HCT116 (cell line): ENCODE results near the gene HERC2. TPM values are rescaled to one million over a fixed set of nuclear protein-coding genes. Genes with fewer than 3 reads are reported as not detected.

Experiments
- ATAC-seq: fragments of 200-7000 bp; cut with Tn5 transposase; 2 replicates; pipeline ENCODE4 v1.9.1; 2020; ENCODE audit warnings: mild to moderate bottlenecking, moderate library complexity
- BruUV-seq: library from RNA; stranded (reverse); fragments of 400-500 nt; replicated peaks from 2 replicates; lab custom pipeline; 2021; lab: Mats Ljungman, UMichigan
- CTCF ChIA-PET: fragments of 300-600 bp; sonication (Branson Sonifier 250); formaldehyde crosslinking; loops from one replicate; lab custom pipeline; 2021; ENCODE audit warnings: antibody characterized with exemption; lab: Charles Lee
- POLR2A ChIA-PET: fragments of 300-600, 350-600 bp; sonication (Branson Sonifier 250); formaldehyde crosslinking; loops from one replicate; lab custom pipeline; 2021; ENCODE audit warnings: antibody characterized with exemption; lab: Charles Lee
- RAD21 ChIA-PET, 2 experiments: fragments of 300-600 bp; sonication (Branson Sonifier 250); formaldehyde crosslinking; loops; one replicate each; lab custom pipeline; 2023; ENCODE audit warnings: low total read pairs in 2 of 2; ENCODE audit not compliant: uncharacterized antibody in 2 of 2, unreplicated experiment in 2 of 2, low non-redundant PET in 1 of 2; lab: Charles Lee
- DNase-seq: peaks from one replicate; pipeline ENCODE4 v3.0.0-alpha.2; 2010; ENCODE audit warnings: low read depth, low spot score
- H2AFZ ChIP-seq: fragments of 200-600 bp; shearing (Covaris generic), sonication (generic); 2 replicates; pipeline ENCODE4 v1.6.1; 2017; ENCODE audit warnings: low read depth, mixed run types, mixed read lengths, antibody characterized with exemption, low read length; ENCODE audit not compliant: poor library complexity, severe bottlenecking
- H3K27ac ChIP-seq: 2 replicates; pipeline ENCODE4 v1.5.1; 2012; ENCODE audit warnings: low read depth, low read length
- H3K27me3 ChIP-seq: fragments of 200-600 bp; sonication (generic); 2 replicates; pipeline ENCODE4 v1.6.1; 2016; ENCODE audit warnings: mixed run types, low read length, mixed read lengths; ENCODE audit not compliant: insufficient read depth
- H3K36me3 ChIP-seq, 2 experiments: fragments of 200-500 bp in 1 of 2; fragments of 200-600 bp in 1 of 2; sonication (Bioruptor generic) in 1 of 2; sonication (generic) in 1 of 2; 2 replicates each; pipeline versions ENCODE4 v1.5.1 to v1.6.1; 2014 to 2016; ENCODE audit warnings: low read length in 2 of 2, inconsistent platforms in 1 of 2, mixed read lengths in 1 of 2, mixed run types in 1 of 2; ENCODE audit not compliant: insufficient read depth in 2 of 2, control insufficient read depth in 1 of 2
- H3K4me1 ChIP-seq, 2 experiments: fragments of 200-600 bp in 1 of 2; sonication (generic) in 1 of 2; 2 replicates each; pipeline versions ENCODE4 v1.5.1 to v1.6.1; 2012 to 2017; ENCODE audit warnings: low read length in 2 of 2, inconsistent platforms in 1 of 2, mild to moderate bottlenecking in 1 of 2, mixed read lengths in 1 of 2, mixed run types in 1 of 2, moderate library complexity in 1 of 2; ENCODE audit not compliant: insufficient read depth in 2 of 2, control insufficient read depth in 1 of 2
- H3K4me2 ChIP-seq: fragments of 200-600 bp; sonication (generic); 2 replicates; pipeline ENCODE4 v1.6.1; 2017; ENCODE audit warnings: mixed run types, low read length, mixed read lengths
- H3K4me3 ChIP-seq, 2 experiments: fragments of 200-600 bp in 1 of 2; sonication (generic) in 1 of 2; replicated peaks in 1 of 2; 2 replicates each; pipeline ENCODE4 v1.5.1; 2011 to 2016; ENCODE audit warnings: low read length in 2 of 2, control low read depth in 1 of 2, low read depth in 1 of 2, mild to moderate bottlenecking in 1 of 2, mixed read lengths in 1 of 2, mixed run types in 1 of 2
- H3K79me2 ChIP-seq: fragments of 200-600 bp; sonication (generic); 2 replicates; pipeline ENCODE4 v1.6.1; 2017; ENCODE audit warnings: mild to moderate bottlenecking, mixed run types, low read length, moderate library complexity, mixed read lengths; ENCODE audit not compliant: insufficient read depth
- H3K9ac ChIP-seq: fragments of 200-600 bp; sonication (generic); 2 replicates; pipeline ENCODE4 v1.6.1; 2016; ENCODE audit warnings: low read length, mixed read lengths
- H3K9me2 ChIP-seq: fragments of 200-600 bp; sonication (generic), shearing (Covaris generic); 2 replicates; pipeline ENCODE4 v1.6.1; 2017; ENCODE audit warnings: mixed run types, mild to moderate bottlenecking, moderate library complexity; ENCODE audit not compliant: insufficient read depth
- H3K9me3 ChIP-seq, 2 experiments: fragments of 200-500 bp in 1 of 2; fragments of 200-600 bp in 1 of 2; sonication (Bioruptor generic) in 1 of 2; sonication (generic) in 1 of 2; 2 replicates each; pipeline ENCODE4 v1.6.1; 2014 to 2017; ENCODE audit warnings: low read length in 2 of 2, mixed read lengths in 2 of 2, inconsistent platforms in 1 of 2, low read depth in 1 of 2, mild to moderate bottlenecking in 1 of 2, mixed run types in 1 of 2, moderate library complexity in 1 of 2; ENCODE audit not compliant: control insufficient read depth in 1 of 2, insufficient read depth in 1 of 2
- H4K20me1 ChIP-seq: fragments of 200-600 bp; sonication (generic), shearing (Covaris generic); 2 replicates; pipeline ENCODE4 v1.6.1; 2017; ENCODE audit warnings: mixed run types, mild to moderate bottlenecking, moderate library complexity; ENCODE audit not compliant: insufficient read depth
- CBX3 ChIP-seq: IDR thresholded peaks from 2 replicates; pipeline ENCODE4 v1.6.1; 2012; ENCODE audit warnings: low read depth
- CEBPB ChIP-seq: IDR thresholded peaks from 2 replicates; pipeline ENCODE4 v1.6.1; 2012; ENCODE audit warnings: low read depth
- CTCF ChIP-seq, 3 experiments: fragments of 200-600 bp in 1 of 3; sonication (generic) in 1 of 3; IDR thresholded peaks in 2 of 3; conservative IDR thresholded peaks in 1 of 3; 2 replicates each; pipeline ENCODE4 v1.5.1; 2012 to 2017; ENCODE audit warnings: low read depth in 2 of 3, low read length in 2 of 3, antibody characterized with exemption in 1 of 3, borderline replicate concordance in 1 of 3, control low read depth in 1 of 3, mild to moderate bottlenecking in 1 of 3, mixed read lengths in 1 of 3, mixed run types in 1 of 3, moderate library complexity in 1 of 3; ENCODE audit not compliant: insufficient read depth in 1 of 3
- EGR1 ChIP-seq: IDR thresholded peaks from 2 replicates; pipeline ENCODE4 v1.6.1; 2012; ENCODE audit warnings: low read depth
- FOSL1 ChIP-seq: IDR thresholded peaks from 2 replicates; pipeline ENCODE4 v1.6.1; 2012; ENCODE audit warnings: low read depth
- JUND ChIP-seq: IDR thresholded peaks from 2 replicates; pipeline ENCODE4 v1.6.1; 2012
- SIN3A ChIP-seq: IDR thresholded peaks from 2 replicates; pipeline ENCODE4 v1.6.1; 2012; ENCODE audit warnings: low read depth
- TCF7L2 ChIP-seq: IDR thresholded peaks from 2 replicates; pipeline ENCODE4 v1.7.0; 2011; ENCODE audit warnings: borderline replicate concordance, inconsistent platforms; ENCODE audit not compliant: insufficient read depth, insufficient read length; ENCODE audit errors: extremely low read depth
- ZNF274 ChIP-seq: fragments of 200-500 bp; sonication (Bioruptor generic); IDR thresholded peaks from 2 replicates; pipeline ENCODE4 v1.6.1; 2014; ENCODE audit warnings: mild to moderate bottlenecking, low read depth, low read length, inconsistent platforms
- intact Hi-C: fragments of 100-400 bp; cut with micrococcal nuclease; formaldehyde crosslinking; loops from 2 replicates; pipeline ENCODE4 v1.10.0; 2022
- total RNA-seq: library from RNA; stranded (reverse); gene quantifications from one replicate; pipeline ENCODE4 v1.2.1, GENCODE V29; 2021; ENCODE audit not compliant: unreplicated experiment

HERC2 gene
- total RNA-seq, 1 experiment from 2014 or later = 55.5 TPM

- no peak for TF ChIP-seq FOSL1
- no peak for TF ChIP-seq JUND
Measured at GRCh38 chr15:28079313-28079969, 242.5 kb downstream of the HERC2 start (continued).

- ChIA-PET POLR2A (no interaction called here), RAD21 (no interaction called here), CTCF (no interaction called here)
- no TSS peak for BruUV-seq
- Histone ChIP-seq H3K79me2 (no peaks in the 10 kb centered on the region), H3K4me3 (no peak overlapping the region), H2AFZ (no peak overlapping the region), H3K4me2 (no peak overlapping the region), H4K20me1 (no peaks in the 10 kb centered on the region), H3K9ac (no peak overlapping the region), H3K27ac (no peak overlapping the region), H3K9me2 (no peaks in the 10 kb centered on the region), H3K27me3 (no peaks in the 10 kb centered on the region), H3K36me3 (no peaks in the 10 kb centered on the region), H3K9me3 (no peaks in the 10 kb centered on the region), H3K4me1 (no peaks in the 10 kb centered on the region)
- ATAC-seq (no peak), DNase-seq (no peak)
- TF ChIP-seq CTCF (IDR thresholded peaks at IDR 0.05 in 2 of 3, conservative IDR thresholded peaks at IDR 0.05 in 1 of 3; ENCODE audit: borderline replicate concordance in 1 of 3, insufficient read depth in 1 of 3, low read depth in 2 of 3, low read length in 2 of 3) (no peak), ZNF274 (no peak), TCF7L2 (no peak), CBX3 (no peak), CEBPB (no peak), SIN3A (no peak), EGR1 (no peak)
- intact Hi-C loops = no loop called here
Measured at GRCh38 chr15:28078191-28078719, 243.7 kb downstream of the HERC2 start.
